ENCODE data around the gene MYLK2. TPM values are rescaled to one million over a fixed set of nuclear protein-coding genes. Genes with fewer than 3 reads are reported as not detected.

MYLK2 gene
- total RNA-seq, 4 donors from 2014 or later, result 0.10 TPM; not detected in 3

Other genes starting within 250 kb of the MYLK2 start
- 100 to 1,000 TPM; 237 to 353 (median 301) TPM for gene ID1, start 214.1 kb upstream of the MYLK2 start, total RNA-seq
- 10 to 100 TPM in 1 of 4 donors, 1 to 10 TPM in 2, under 1 TPM in 1; 0.67 to 19.0 (median 3.3) TPM for gene COX4I2, start 181.4 kb upstream of the MYLK2 start, total RNA-seq
- 100 to 1,000 TPM; 115 to 152 (median 125) TPM for gene BCL2L1, start 96.5 kb upstream of the MYLK2 start, total RNA-seq
- gene TPX2, start 80.1 kb upstream of the MYLK2 start, total RNA-seq, result 10 to 100 TPM in 1 of 4 donors, 1 to 10 TPM in 3; 5.9 to 10.2 (median 7.3) TPM
- under 1 TPM in 2 of 4 donors, not detected in 2; 0.44 to 0.97 TPM for gene FOXS1, start 26.2 kb downstream of the MYLK2 start, total RNA-seq
- gene DUSP15, start 51.2 kb downstream of the MYLK2 start, total RNA-seq, result 1 to 10 TPM in 1 of 4 donors, not detected in 3; 1.5 TPM
- gene TTLL9, start 51.3 kb downstream of the MYLK2 start, total RNA-seq, result under 1 TPM in 1 of 4 donors, not detected in 3; 0.16 TPM
- 10 to 100 TPM; 10.9 to 18.0 (median 13.0) TPM for gene PDRG1, start 132.7 kb downstream of the MYLK2 start, total RNA-seq
- not detected for gene XKR7, start 148.8 kb downstream of the MYLK2 start, total RNA-seq
- 1 to 10 TPM in 2 of 4 donors, under 1 TPM in 2; 0.65 to 4.4 (median 2.5) TPM for gene CCM2L, start 191.1 kb downstream of the MYLK2 start, total RNA-seq
- 10 to 100 TPM in 1 of 4 donors, 1 to 10 TPM in 3; 7.0 to 10.2 (median 8.7) TPM for gene HCK, start 232.9 kb downstream of the MYLK2 start, total RNA-seq

Data from lower leg skin (tissue), 4 donors.